Activated CD4-positive, alpha-beta memory T cell treated with anti-CD3 and anti-CD28 coated beads, Interleukin-2, amount 10 ng/mL, durations not matched to agents 7 days and 5 days (primary cell): ENCODE measurements around the gene ADGRD1. TPM values are rescaled to one million over a fixed set of nuclear protein-coding genes. Genes with fewer than 3 reads are reported as not detected.
"Not testable (repeated sequence)": the region's sequence is repeated elsewhere in the genome, so short reads cannot be mapped to it uniquely, and the experiment has no call there.

Experiments
- CTCF ChIA-PET: fragments of 350-600 bp; sonication (Branson Sonifier 250); formaldehyde crosslinking; loops from one replicate; lab custom pipeline; 2021; ENCODE audit warnings: antibody characterized with exemption, inconsistent platforms; lab: Charles Lee
- POLR2A ChIA-PET: fragments of 350-600 bp; sonication (Branson Sonifier 250); formaldehyde crosslinking; loops from one replicate; lab custom pipeline; 2021; ENCODE audit warnings: antibody characterized with exemption; lab: Charles Lee
- DNase-seq: peaks from one replicate; pipeline ENCODE4 v3.0.0-alpha.2; 2020
- H3K27ac Mint-ChIP-seq: one replicate; pipeline ENCODE4 v1.8.0; 2021; ENCODE audit warnings: mild to moderate bottlenecking, mixed read lengths
- H3K27me3 Mint-ChIP-seq: one replicate; pipeline ENCODE4 v1.8.0; 2021; ENCODE audit warnings: mixed read lengths
- H3K36me3 Mint-ChIP-seq: one replicate; pipeline ENCODE4 v1.8.0; 2021; ENCODE audit warnings: low read depth, mixed read lengths
- H3K4me1 Mint-ChIP-seq: one replicate; pipeline ENCODE4 v1.8.0; 2021; ENCODE audit warnings: mixed read lengths
- H3K4me3 Mint-ChIP-seq: one replicate; pipeline ENCODE4 v1.8.0; 2021; ENCODE audit warnings: mild to moderate bottlenecking, mixed read lengths
- H3K9me3 Mint-ChIP-seq: one replicate; pipeline ENCODE4 v1.8.0; 2021; ENCODE audit warnings: mixed read lengths
- total RNA-seq, 2 experiments: library from RNA; stranded (reverse); gene quantifications; one replicate each; pipeline ENCODE4 v1.2.3, GENCODE V29; 2021

Gene ADGRD1
- total RNA-seq, 2 experiments from 2014 or later = 0.23 TPM; not detected in 1

DNA sequence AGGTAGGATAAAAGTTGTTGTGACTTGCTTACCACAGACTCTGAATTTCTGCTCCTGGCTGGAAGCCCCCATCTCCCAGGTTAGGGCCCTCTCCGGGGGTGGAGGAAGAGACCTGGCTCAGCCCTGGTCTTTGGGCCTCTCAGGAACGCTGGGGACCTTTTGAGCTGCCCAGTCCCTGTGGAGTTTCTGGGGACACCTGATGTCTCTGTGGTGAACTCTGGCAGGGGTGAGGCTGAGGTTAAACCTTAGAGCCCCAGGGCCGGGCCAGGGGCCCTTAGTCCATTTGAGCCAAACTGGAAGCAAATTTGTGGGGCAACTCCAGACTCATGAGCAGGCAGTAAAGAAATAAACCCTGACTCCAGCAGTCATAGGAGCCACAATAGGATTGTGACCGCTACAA, 112.1 kb downstream of the ADGRD1 start:
- Mint-ChIP-seq H3K9me3 (no peaks in the 10 kb centered on the region), H3K4me1 (no peaks in the 10 kb centered on the region), H3K27me3 (peaks cover 12% of the 10 kb centered on the region), H3K36me3 (no peaks in the 10 kb centered on the region), H3K27ac (no peak overlapping the region), H3K4me3 (no peak overlapping the region)
- no peak for DNase-seq
- ChIA-PET POLR2A (no interaction called here), CTCF (no interaction called here)

- Mint-ChIP-seq H3K27ac (no peak overlapping the region), H3K4me3 (no peak overlapping the region), H3K27me3 (peaks cover 12% of the 10 kb centered on the region), H3K9me3 (no peaks in the 10 kb centered on the region), H3K4me1 (no peaks in the 10 kb centered on the region), H3K36me3 (no peaks in the 10 kb centered on the region)
- ChIA-PET POLR2A (no interaction called here), CTCF (no interaction called here)
- no peak for DNase-seq
These were observed 112.6 kb downstream of the ADGRD1 start for GRCh38 chr12:131066207-131066885.

DNA sequence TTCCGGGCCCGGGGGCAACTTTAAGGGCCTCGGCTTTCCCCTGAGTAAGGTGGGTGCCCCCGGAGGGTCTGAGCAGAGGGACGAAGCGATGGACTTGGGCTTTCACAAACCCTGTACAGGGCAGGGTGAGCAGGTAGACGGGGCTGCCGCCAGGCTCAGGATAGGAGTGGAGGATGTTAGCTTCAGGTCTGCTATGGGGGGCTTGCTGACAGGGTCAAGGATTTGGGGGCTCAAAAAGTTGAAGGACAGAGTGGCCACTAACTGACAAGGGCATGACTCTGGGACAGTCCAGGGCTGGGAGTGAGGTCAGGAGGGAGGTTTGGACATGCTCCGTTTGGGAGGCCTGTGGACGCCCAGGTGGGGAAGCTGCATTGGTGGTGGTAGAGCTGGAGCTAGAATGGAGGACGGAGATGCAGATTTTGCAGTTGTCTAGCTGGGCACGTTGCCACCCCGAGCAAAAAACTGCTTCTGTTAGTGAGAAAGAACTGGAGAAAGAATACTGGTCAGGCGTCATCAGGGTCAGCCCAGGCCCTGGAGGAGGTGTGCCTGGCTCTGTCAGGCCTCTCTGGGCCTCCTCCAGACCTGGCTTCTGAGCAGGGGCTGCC, 113.3 kb downstream of the ADGRD1 start:
- Mint-ChIP-seq H3K27ac (no peak overlapping the region), H3K4me3 (no peak overlapping the region), H3K4me1 (no peaks in the 10 kb centered on the region), H3K27me3 (peaks cover 12% of the 10 kb centered on the region), H3K36me3 (no peaks in the 10 kb centered on the region), H3K9me3 (no peaks in the 10 kb centered on the region)
- CTCF ChIA-PET = no interaction called here
- DNase-seq = no peak
- POLR2A ChIA-PET = no interaction called here

- Mint-ChIP-seq H3K4me1 (no peaks in the 10 kb centered on the region), H3K9me3 (no peaks in the 10 kb centered on the region), H3K27me3 (peaks cover 11% of the 10 kb centered on the region), H3K36me3 (no peaks in the 10 kb centered on the region), H3K27ac (no peak overlapping the region), H3K4me3 (no peak overlapping the region)
- CTCF ChIA-PET = interaction anchor here (0.6 kb wide), 1 partner anchor 37 kb away, joined by 3 read pairs; no protein-coding TSS in a partner anchor
- no peak for DNase-seq
- POLR2A ChIA-PET = no interaction called here
These were observed 114.5 kb downstream of the ADGRD1 start for GRCh38 chr12:131067981-131068851.

DNA sequence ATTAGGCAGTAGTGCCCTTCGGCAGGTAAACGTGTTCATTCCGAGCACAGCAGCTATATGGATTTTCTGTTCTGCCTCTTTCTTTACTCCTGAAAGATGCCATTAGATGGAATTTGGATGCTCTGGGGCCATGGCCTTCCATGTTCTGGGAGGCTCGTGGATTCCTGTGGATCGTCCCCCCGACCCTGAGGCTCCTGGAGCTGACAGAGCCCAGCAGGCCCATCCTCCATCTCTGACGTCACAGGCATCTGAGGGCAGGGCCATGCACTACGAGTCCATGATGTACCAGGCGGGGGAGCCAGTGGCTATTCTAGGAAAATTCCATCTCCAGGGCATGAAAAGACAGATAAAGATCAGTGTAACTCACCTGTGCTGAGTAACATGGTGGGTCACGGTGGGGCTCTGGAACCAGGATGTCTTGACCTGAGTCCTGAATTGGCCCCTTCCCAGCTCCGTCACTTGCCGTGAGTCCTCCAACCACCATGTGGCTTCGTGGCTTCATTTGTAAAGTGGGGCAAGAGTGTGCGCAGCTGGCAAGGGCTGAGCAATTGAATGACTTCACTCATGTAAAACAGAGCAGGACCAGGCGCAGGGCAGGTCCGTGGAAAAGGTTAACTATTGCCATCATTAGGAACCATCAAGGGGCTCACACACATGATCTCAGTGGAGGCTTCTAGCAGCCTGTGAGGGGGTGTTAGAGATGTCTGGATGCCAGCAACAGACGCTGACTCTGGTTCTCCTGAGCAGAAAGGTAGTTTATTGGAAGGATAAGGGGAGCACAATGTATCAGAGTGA, 115.4 kb downstream of the ADGRD1 start:
- DNase-seq, H3K9me3 Mint-ChIP-seq, POLR2A ChIA-PET, H3K4me1 Mint-ChIP-seq, H3K27me3 Mint-ChIP-seq, H3K27ac Mint-ChIP-seq, H3K4me3 Mint-ChIP-seq, H3K36me3 Mint-ChIP-seq: not testable (repeated sequence)
- CTCF ChIA-PET = interaction anchor here (0.6 kb wide), 1 partner anchor 37 kb away, joined by 3 read pairs; no protein-coding TSS in a partner anchor

GRCh38 chr12:131070136-131070535, 116.4 kb downstream of the ADGRD1 start:
- H3K9me3 Mint-ChIP-seq, CTCF ChIA-PET, DNase-seq, H3K4me3 Mint-ChIP-seq, H3K27ac Mint-ChIP-seq, H3K4me1 Mint-ChIP-seq, H3K36me3 Mint-ChIP-seq, H3K27me3 Mint-ChIP-seq, POLR2A ChIA-PET: not testable (repeated sequence)

GRCh38 chr12:131070668-131071067, 117.0 kb downstream of the ADGRD1 start:
- not testable (repeated sequence) for H3K9me3 Mint-ChIP-seq

DNA sequence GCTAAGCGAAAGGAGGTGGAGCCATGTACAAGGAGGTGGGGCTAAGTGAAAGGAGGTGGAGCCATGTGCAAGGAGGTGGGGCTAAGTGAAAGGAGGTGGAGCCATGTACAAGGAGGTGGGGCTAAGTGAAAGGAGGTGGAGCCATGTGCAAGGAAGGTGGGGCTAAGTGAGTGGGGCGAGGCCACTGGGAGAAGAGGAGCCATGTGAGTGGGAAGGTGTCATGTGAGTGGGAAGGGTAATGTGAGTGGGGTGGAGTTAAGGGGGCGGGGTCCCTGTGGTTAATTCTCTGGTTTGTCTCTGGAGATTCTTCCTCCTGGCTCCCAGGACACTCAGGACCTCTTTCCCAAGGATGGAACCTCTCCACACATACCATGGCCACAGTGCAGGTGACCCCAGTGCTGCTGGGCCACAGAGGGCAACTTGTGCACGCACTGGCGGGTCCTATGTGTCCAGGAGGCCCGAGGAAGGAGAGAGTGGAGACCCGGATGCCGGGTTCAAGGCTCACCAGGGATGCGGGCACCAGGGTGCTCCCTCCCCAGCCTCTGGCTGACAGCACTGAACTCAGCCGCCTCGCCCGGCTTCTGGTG, 117.6 kb downstream of the ADGRD1 start:
- H3K27ac Mint-ChIP-seq, DNase-seq, H3K9me3 Mint-ChIP-seq, H3K4me1 Mint-ChIP-seq, POLR2A ChIA-PET, H3K27me3 Mint-ChIP-seq, H3K36me3 Mint-ChIP-seq, H3K4me3 Mint-ChIP-seq, CTCF ChIA-PET: not testable (repeated sequence)

More at GRCh38 chr12:131070668-131071067, 117.0 kb downstream of the ADGRD1 start:
- H3K27ac Mint-ChIP-seq, POLR2A ChIA-PET, H3K27me3 Mint-ChIP-seq, H3K4me3 Mint-ChIP-seq, H3K36me3 Mint-ChIP-seq, DNase-seq, CTCF ChIA-PET, H3K4me1 Mint-ChIP-seq: not testable (repeated sequence)

- DNase-seq, H3K27ac Mint-ChIP-seq, CTCF ChIA-PET, H3K4me3 Mint-ChIP-seq, H3K4me1 Mint-ChIP-seq, H3K27me3 Mint-ChIP-seq, H3K9me3 Mint-ChIP-seq, H3K36me3 Mint-ChIP-seq, POLR2A ChIA-PET: not testable (repeated sequence)
These were observed 118.2 kb downstream of the ADGRD1 start for GRCh38 chr12:131071950-131072349.

- Mint-ChIP-seq H3K4me1 (no peaks in the 10 kb centered on the region), H3K4me3 (no peak overlapping the region), H3K36me3 (no peaks in the 10 kb centered on the region), H3K27ac (no peak overlapping the region), H3K27me3 (no peaks in the 10 kb centered on the region), H3K9me3 (no peaks in the 10 kb centered on the region)
- ChIA-PET CTCF (no interaction called here), POLR2A (no interaction called here)
- no peak for DNase-seq
These were observed 118.9 kb downstream of the ADGRD1 start for GRCh38 chr12:131072451-131073230.

GRCh38 chr12:131074221-131075083, 120.7 kb downstream of the ADGRD1 start:
- Mint-ChIP-seq H3K9me3 (no peaks in the 10 kb centered on the region), H3K4me1 (no peaks in the 10 kb centered on the region), H3K27ac (no peak overlapping the region), H3K27me3 (no peaks in the 10 kb centered on the region), H3K4me3 (no peak overlapping the region), H3K36me3 (no peaks in the 10 kb centered on the region)
- ChIA-PET POLR2A (no interaction called here), CTCF (no interaction called here)
- no peak for DNase-seq
